Subcutaneous abdominal adipose tissue (tissue), 5 donors: ENCODE measurements around the gene TNFSF18.

Experiments
- H3K27ac ChIP-seq: one replicate; pipeline ENCODE4 v1.7.0; 2013; ENCODE audit warnings: low read depth, mild to moderate bottlenecking, inconsistent platforms, low read length, moderate library complexity
- H3K27me3 ChIP-seq, 5 donors: one replicate each; pipeline ENCODE4 v1.7.0; 2013; ENCODE audit warnings: low read length in 5 of 5, inconsistent platforms in 1 of 5; ENCODE audit not compliant: control insufficient read depth in 5 of 5, insufficient read depth in 4 of 5
- H3K36me3 ChIP-seq, 5 donors: one replicate each; pipeline ENCODE4 v1.7.0; 2013; ENCODE audit warnings: low read length in 5 of 5; ENCODE audit not compliant: control insufficient read depth in 5 of 5, insufficient read depth in 5 of 5
- H3K4me1 ChIP-seq, 5 donors: one replicate each; pipeline ENCODE4 v1.7.0; 2013; ENCODE audit warnings: low read length in 5 of 5, mild to moderate bottlenecking in 3 of 5, moderate library complexity in 1 of 5; ENCODE audit not compliant: control insufficient read depth in 5 of 5, insufficient read depth in 5 of 5
- H3K4me3 ChIP-seq, 5 donors: one replicate each; pipeline ENCODE4 v1.7.0; 2013; ENCODE audit warnings: low read length in 5 of 5, low read depth in 1 of 5
- H3K9ac ChIP-seq, 5 donors: one replicate each; pipeline ENCODE4 v1.7.0; 2013; ENCODE audit warnings: low read length in 5 of 5, mild to moderate bottlenecking in 4 of 5, moderate library complexity in 3 of 5
- H3K9me3 ChIP-seq, 5 donors: one replicate each; pipeline ENCODE4 v1.7.0; 2013; ENCODE audit warnings: low read length in 5 of 5; ENCODE audit not compliant: control insufficient read depth in 5 of 5
- donor health status: healthy.
- donor health status: healthy.
- donor health status: healthy.
- donor health status: healthy.
- donor health status: healthy.

Gene TNFSF18

GRCh38 chr1:172990598-172991215, 60.0 kb downstream of the TNFSF18 start:
- Histone ChIP-seq H3K27me3 (no peaks in the 10 kb centered on the region), H3K36me3 (no peaks in the 10 kb centered on the region), H3K4me1 (no peaks in the 10 kb centered on the region)

More at GRCh38 chr1:172990598-172991215, 60.0 kb downstream of the TNFSF18 start:
- no peak overlapping the region for H3K4me3 ChIP-seq
- H3K9me3 ChIP-seq = no peaks in the 10 kb centered on the region
- no peak overlapping the region for H3K9ac ChIP-seq
- no peak overlapping the region for H3K27ac ChIP-seq
